ENCODE results near the gene KLHL21. TPM values are rescaled to one million over a fixed set of nuclear protein-coding genes. Genes with fewer than 3 reads are reported as not detected.

The KLHL21 gene
- total RNA-seq, 1 experiment from 2014 or later: 27.5 TPM

DNA sequence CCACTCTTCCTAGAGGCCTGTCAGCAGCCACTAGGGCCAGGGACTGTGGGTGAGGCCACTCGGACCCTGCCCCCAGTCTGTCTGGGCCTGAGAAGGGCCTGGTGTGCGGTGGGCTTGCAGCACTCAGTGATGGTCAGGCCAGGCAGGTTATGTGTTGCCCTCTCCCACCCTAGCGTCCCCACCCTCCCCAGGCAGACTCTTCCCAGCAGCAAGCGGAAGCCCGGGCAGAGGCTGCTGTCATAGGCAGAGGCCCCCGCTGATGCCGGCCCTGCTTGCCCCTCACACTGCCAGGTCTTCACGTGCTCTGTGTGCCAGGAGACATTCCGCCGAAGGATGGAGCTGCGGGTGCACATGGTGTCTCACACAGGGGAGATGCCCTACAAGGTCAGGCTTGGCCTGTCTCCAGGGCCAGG is 16.3 kb downstream of the KLHL21 start:
- intact Hi-C loops (cut with micrococcal nuclease): no loop called here
- Histone ChIP-seq H3K27ac (ENCODE audit: low read depth, low read length) (no peak overlapping the region), H3K36me3 (ENCODE audit: control insufficient read depth in 1 of 2, insufficient read depth in 2 of 2, low read length in 2 of 2) (peaks cover 11% of the 10 kb centered on the region in 2 experiments; a peak in 3 of 4 replicates), H3K79me2 (ENCODE audit: insufficient read depth, low read length) (peaks cover 15% of the 10 kb centered on the region; the same call in 1 of the 2 replicates), H3K4me3 (replicated peaks in 1 of 2; ENCODE audit: low read depth in 1 of 2, low read length in 2 of 2) (no peak overlapping the region), H4K20me1 (ENCODE audit: insufficient read depth) (no peaks in the 10 kb centered on the region), H2AFZ (ENCODE audit: low read depth, low read length, poor library complexity, severe bottlenecking) (no peak overlapping the region), H3K4me2 (ENCODE audit: low read length) (no peak overlapping the region), H3K9me3 (ENCODE audit: control insufficient read depth in 1 of 2, insufficient read depth in 1 of 2, low read depth in 1 of 2, low read length in 2 of 2) (no peaks in the 10 kb centered on the region), H3K9me2 (ENCODE audit: insufficient read depth) (no peaks in the 10 kb centered on the region), H3K9ac (ENCODE audit: low read length) (no peak overlapping the region), H3K4me1 (ENCODE audit: control insufficient read depth in 1 of 2, insufficient read depth in 2 of 2, low read length in 2 of 2) (peaks cover 0 to 7% of the 10 kb centered on the region in 2 experiments; a peak in 1 of 4 replicates), H3K27me3 (ENCODE audit: insufficient read depth, low read length) (no peaks in the 10 kb centered on the region)
- no peak for ATAC-seq
- CTCF ChIA-PET: no interaction called here
- POLR2A ChIA-PET: no interaction called here
- TF ChIP-seq, protein P1, sequence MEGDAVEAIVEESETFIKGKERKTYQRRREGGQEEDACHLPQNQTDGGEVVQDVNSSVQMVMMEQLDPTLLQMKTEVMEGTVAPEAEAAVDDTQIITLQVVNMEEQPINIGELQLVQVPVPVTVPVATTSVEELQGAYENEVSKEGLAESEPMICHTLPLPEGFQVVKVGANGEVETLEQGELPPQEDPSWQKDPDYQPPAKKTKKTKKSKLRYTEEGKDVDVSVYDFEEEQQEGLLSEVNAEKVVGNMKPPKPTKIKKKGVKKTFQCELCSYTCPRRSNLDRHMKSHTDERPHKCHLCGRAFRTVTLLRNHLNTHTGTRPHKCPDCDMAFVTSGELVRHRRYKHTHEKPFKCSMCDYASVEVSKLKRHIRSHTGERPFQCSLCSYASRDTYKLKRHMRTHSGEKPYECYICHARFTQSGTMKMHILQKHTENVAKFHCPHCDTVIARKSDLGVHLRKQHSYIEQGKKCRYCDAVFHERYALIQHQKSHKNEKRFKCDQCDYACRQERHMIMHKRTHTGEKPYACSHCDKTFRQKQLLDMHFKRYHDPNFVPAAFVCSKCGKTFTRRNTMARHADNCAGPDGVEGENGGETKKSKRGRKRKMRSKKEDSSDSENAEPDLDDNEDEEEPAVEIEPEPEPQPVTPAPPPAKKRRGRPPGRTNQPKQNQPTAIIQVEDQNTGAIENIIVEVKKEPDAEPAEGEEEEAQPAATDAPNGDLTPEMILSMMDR (IDR thresholded peaks at IDR 0.05 in 2 of 3, conservative IDR thresholded peaks at IDR 0.05 in 1 of 3; ENCODE audit: borderline replicate concordance in 1 of 3, insufficient read depth in 1 of 3, low read depth in 2 of 3, low read length in 2 of 3): no peak
- TF ChIP-seq POLR2A (IDR thresholded peaks at IDR 0.05; ENCODE audit: borderline replicate concordance, extremely low read depth, insufficient read depth, insufficient read length): no peak
- no peak for TF ChIP-seq ELF1 (IDR thresholded peaks at IDR 0.05; ENCODE audit: borderline replicate concordance, low read depth)
- TF ChIP-seq, protein P2, sequence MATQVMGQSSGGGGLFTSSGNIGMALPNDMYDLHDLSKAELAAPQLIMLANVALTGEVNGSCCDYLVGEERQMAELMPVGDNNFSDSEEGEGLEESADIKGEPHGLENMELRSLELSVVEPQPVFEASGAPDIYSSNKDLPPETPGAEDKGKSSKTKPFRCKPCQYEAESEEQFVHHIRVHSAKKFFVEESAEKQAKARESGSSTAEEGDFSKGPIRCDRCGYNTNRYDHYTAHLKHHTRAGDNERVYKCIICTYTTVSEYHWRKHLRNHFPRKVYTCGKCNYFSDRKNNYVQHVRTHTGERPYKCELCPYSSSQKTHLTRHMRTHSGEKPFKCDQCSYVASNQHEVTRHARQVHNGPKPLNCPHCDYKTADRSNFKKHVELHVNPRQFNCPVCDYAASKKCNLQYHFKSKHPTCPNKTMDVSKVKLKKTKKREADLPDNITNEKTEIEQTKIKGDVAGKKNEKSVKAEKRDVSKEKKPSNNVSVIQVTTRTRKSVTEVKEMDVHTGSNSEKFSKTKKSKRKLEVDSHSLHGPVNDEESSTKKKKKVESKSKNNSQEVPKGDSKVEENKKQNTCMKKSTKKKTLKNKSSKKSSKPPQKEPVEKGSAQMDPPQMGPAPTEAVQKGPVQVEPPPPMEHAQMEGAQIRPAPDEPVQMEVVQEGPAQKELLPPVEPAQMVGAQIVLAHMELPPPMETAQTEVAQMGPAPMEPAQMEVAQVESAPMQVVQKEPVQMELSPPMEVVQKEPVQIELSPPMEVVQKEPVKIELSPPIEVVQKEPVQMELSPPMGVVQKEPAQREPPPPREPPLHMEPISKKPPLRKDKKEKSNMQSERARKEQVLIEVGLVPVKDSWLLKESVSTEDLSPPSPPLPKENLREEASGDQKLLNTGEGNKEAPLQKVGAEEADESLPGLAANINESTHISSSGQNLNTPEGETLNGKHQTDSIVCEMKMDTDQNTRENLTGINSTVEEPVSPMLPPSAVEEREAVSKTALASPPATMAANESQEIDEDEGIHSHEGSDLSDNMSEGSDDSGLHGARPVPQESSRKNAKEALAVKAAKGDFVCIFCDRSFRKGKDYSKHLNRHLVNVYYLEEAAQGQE (IDR thresholded peaks at IDR 0.05; ENCODE audit: low read depth): no peak
- no peak for TF ChIP-seq FOSL1 (IDR thresholded peaks at IDR 0.05; ENCODE audit: low read depth)
- TF ChIP-seq EGR1 (IDR thresholded peaks at IDR 0.05; ENCODE audit: low read depth): no peak
- TF ChIP-seq SP1 (IDR thresholded peaks at IDR 0.05; ENCODE audit: low read depth): no peak
- TF ChIP-seq JUND (IDR thresholded peaks at IDR 0.05): no peak
- no peak for TF ChIP-seq POLR2AphosphoS5 (IDR thresholded peaks at IDR 0.05; ENCODE audit: low read depth, low read length)
- no peak for TF ChIP-seq CEBPB (IDR thresholded peaks at IDR 0.05; ENCODE audit: low read depth)
- TF ChIP-seq, protein P3, sequence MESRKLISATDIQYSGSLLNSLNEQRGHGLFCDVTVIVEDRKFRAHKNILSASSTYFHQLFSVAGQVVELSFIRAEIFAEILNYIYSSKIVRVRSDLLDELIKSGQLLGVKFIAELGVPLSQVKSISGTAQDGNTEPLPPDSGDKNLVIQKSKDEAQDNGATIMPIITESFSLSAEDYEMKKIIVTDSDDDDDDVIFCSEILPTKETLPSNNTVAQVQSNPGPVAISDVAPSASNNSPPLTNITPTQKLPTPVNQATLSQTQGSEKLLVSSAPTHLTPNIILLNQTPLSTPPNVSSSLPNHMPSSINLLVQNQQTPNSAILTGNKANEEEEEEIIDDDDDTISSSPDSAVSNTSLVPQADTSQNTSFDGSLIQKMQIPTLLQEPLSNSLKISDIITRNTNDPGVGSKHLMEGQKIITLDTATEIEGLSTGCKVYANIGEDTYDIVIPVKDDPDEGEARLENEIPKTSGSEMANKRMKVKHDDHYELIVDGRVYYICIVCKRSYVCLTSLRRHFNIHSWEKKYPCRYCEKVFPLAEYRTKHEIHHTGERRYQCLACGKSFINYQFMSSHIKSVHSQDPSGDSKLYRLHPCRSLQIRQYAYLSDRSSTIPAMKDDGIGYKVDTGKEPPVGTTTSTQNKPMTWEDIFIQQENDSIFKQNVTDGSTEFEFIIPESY (IDR thresholded peaks at IDR 0.05; ENCODE audit: extremely low read depth, insufficient replicate concordance, low read length): no peak
- no peak for TF ChIP-seq EZH2phosphoT487 (IDR thresholded peaks at IDR 0.05; ENCODE audit: borderline replicate concordance)
- no peak for TF ChIP-seq EZH2 (IDR thresholded peaks at IDR 0.05)
- TF ChIP-seq ZFX (IDR thresholded peaks at IDR 0.05): no peak
- TF ChIP-seq CBX3 (IDR thresholded peaks at IDR 0.05; ENCODE audit: low read depth): no peak
- no TSS peak for BruUV-seq (replicated peaks)
- DNase-seq (ENCODE audit: low read depth, low spot score): no peak
- RAD21 ChIA-PET (ENCODE audit: low non-redundant PET in 1 of 2, low total read pairs in 2 of 2, uncharacterized antibody in 2 of 2, unreplicated experiment in 2 of 2): no interaction called here
